HepG2 (cell line): ENCODE results near the gene TBC1D1. TPM values are rescaled to one million over a fixed set of nuclear protein-coding genes. Genes with fewer than 3 reads are reported as not detected.

Experiments
- KDM1A ChIP-seq: IDR thresholded peaks from 2 replicates; pipeline ENCODE4 v1.6.1; 2016; ENCODE audit warnings: missing compliant biosample characterization
- KDM4B ChIP-seq: sonication (generic); formaldehyde crosslinking; IDR thresholded peaks from 2 replicates; pipeline ENCODE4 v1.4.0; 2020; ENCODE audit warnings: missing genetic modification reagents
- PCBP1 ChIP-seq: fragments of 200-400 bp; formaldehyde crosslinking; IDR thresholded peaks from 2 replicates; pipeline ENCODE4 v1.6.1; 2017; ENCODE audit warnings: mild to moderate bottlenecking, low read depth, low read length, borderline replicate concordance
- RNF2 ChIP-seq: fragments of 450-650 bp; conservative IDR thresholded peaks from 2 replicates; pipeline ENCODE4 v1.6.1; 2016; ENCODE audit warnings: low read depth
- RXRB ChIP-seq: IDR thresholded peaks from 2 replicates; pipeline ENCODE4 v1.6.1; 2016; ENCODE audit warnings: borderline replicate concordance, missing genetic modification reagents, missing compliant biosample characterization
- SMAD3 ChIP-seq: sonication (generic); formaldehyde crosslinking; IDR thresholded peaks from 2 replicates; pipeline ENCODE4 v1.4.0; 2020; ENCODE audit warnings: missing genetic modification reagents
- SRSF4 ChIP-seq: fragments of 200-400 bp; formaldehyde crosslinking; IDR thresholded peaks from one replicate; pipeline ENCODE4 v1.6.1; 2018; ENCODE audit warnings: mild to moderate bottlenecking, low read depth, low read length, moderate library complexity; ENCODE audit not compliant: poor library complexity, severe bottlenecking
- ZFP36L1 ChIP-seq: sonication (generic); formaldehyde crosslinking; IDR thresholded peaks from 2 replicates; pipeline ENCODE4 v1.8.0; 2022; ENCODE audit warnings: mild to moderate bottlenecking, missing genetic modification reagents, moderate library complexity
- ZKSCAN1 ChIP-seq: fragments of 150-350 bp; IDR thresholded peaks from 2 replicates; pipeline ENCODE4 v1.6.1; 2014; ENCODE audit warnings: low read length
- ZNF550 ChIP-seq: sonication (generic); formaldehyde crosslinking; IDR thresholded peaks from 2 replicates; pipeline ENCODE4 v1.4.0; 2020; ENCODE audit warnings: mild to moderate bottlenecking, missing genetic modification reagents, borderline replicate concordance
- ZNF652 ChIP-seq: IDR thresholded peaks from 2 replicates; pipeline ENCODE4 v1.6.1; 2016; ENCODE audit warnings: low read depth, borderline replicate concordance
- polyA plus RNA-seq, 8 experiments: library from polyadenylated mRNA; depleted of rRNA in 3 of 8; stranded (reverse) in 7 of 8; unstranded in 1 of 8; fragments of >200 nt; fragmentation: Illumina TruSeq in 4 of 8; extraction: Trizol in 4 of 8; gene quantifications; 2 replicates each; pipeline versions ENCODE4 v1.2.1 to v1.2.3, GENCODE V29; 2011 to 2016; ENCODE audit warnings: low read depth in 4 of 8, missing spikeins in 1 of 8, mixed read lengths in 1 of 8; ENCODE audit not compliant: insufficient read depth in 1 of 8
- total RNA-seq, 5 experiments: library from RNA; depleted of rRNA; stranded (reverse); fragments of >200 nt; fragmentation: Illumina TruSeq; extraction: Trizol; gene quantifications; 2 replicates each; pipeline ENCODE4 v1.2.3, GENCODE V29; 2016; ENCODE audit warnings: low read depth in 1 of 5
- TF ChIP-seq, protein P1 (sequence below): sonication (generic); formaldehyde crosslinking; IDR thresholded peaks from 2 replicates; pipeline ENCODE4 v1.5.1; 2020; ENCODE audit warnings: mild to moderate bottlenecking, moderate library complexity, missing genetic modification reagents
- TF ChIP-seq, protein P2 (sequence below): sonication (generic); formaldehyde crosslinking; IDR thresholded peaks from 2 replicates; pipeline ENCODE4 v1.4.0; 2020; ENCODE audit warnings: missing genetic modification reagents
- TF ChIP-seq, protein P3 (sequence below): IDR thresholded peaks from 2 replicates; pipeline ENCODE4 v1.6.1; 2016; ENCODE audit warnings: missing biosample characterization, missing genetic modification reagents, low read depth
- TF ChIP-seq, protein P4 (sequence below): sonication (generic); formaldehyde crosslinking; IDR thresholded peaks from 2 replicates; pipeline ENCODE4 v1.8.0; 2023; ENCODE audit warnings: mild to moderate bottlenecking, missing genetic modification reagents
- TF ChIP-seq, protein P5 (sequence below): sonication (generic); formaldehyde crosslinking; IDR thresholded peaks from 2 replicates; pipeline ENCODE4 v1.8.0; 2022; ENCODE audit warnings: missing genetic modification reagents, low read depth, mild to moderate bottlenecking, borderline replicate concordance
- TF ChIP-seq, protein P6 (sequence below): IDR thresholded peaks from 2 replicates; pipeline ENCODE4 v1.6.1; 2018; ENCODE audit warnings: missing genetic modification reagents
- TF ChIP-seq, protein P7 (sequence below): sonication (generic); formaldehyde crosslinking; IDR thresholded peaks from 2 replicates; pipeline ENCODE4 v1.4.0; 2020; ENCODE audit warnings: missing genetic modification reagents, borderline replicate concordance
- TF ChIP-seq, protein P8 (sequence below): sonication (generic); formaldehyde crosslinking; IDR thresholded peaks from 2 replicates; pipeline ENCODE4 v1.4.0; 2020; ENCODE audit warnings: mild to moderate bottlenecking, missing genetic modification reagents

TBC1D1 gene
- total and polyA plus RNA-seq, 2 of the 13 experiments (the other 11 are each of a cell fraction or from before 2014, with no cell fraction given): 37.3 to 62.8 TPM

DNA sequence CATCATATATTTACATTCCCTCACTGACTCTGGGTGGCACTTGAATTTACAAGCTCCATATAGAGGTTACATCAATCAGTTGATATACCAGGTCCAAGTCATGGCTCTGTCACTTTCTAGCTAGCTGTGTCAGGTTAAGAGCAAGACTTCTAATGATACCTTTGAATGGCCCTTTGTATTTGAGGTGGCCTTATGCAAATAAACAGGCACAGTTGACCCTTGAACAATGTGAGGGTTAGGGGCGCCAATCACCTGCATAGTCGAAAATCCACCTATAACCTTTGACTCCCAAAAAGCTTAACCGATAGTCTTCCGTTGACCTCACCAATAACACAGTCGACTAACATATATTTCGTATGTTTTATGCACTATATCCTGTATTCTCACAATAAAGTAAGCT is 68.0 kb downstream of the TBC1D1 start (continued):
- TF ChIP-seq, protein P1, sequence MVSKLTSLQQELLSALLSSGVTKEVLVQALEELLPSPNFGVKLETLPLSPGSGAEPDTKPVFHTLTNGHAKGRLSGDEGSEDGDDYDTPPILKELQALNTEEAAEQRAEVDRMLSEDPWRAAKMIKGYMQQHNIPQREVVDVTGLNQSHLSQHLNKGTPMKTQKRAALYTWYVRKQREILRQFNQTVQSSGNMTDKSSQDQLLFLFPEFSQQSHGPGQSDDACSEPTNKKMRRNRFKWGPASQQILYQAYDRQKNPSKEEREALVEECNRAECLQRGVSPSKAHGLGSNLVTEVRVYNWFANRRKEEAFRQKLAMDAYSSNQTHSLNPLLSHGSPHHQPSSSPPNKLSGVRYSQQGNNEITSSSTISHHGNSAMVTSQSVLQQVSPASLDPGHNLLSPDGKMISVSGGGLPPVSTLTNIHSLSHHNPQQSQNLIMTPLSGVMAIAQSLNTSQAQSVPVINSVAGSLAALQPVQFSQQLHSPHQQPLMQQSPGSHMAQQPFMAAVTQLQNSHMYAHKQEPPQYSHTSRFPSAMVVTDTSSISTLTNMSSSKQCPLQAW (CRISPR knock-in tag): no peak
- TF ChIP-seq, protein P2, sequence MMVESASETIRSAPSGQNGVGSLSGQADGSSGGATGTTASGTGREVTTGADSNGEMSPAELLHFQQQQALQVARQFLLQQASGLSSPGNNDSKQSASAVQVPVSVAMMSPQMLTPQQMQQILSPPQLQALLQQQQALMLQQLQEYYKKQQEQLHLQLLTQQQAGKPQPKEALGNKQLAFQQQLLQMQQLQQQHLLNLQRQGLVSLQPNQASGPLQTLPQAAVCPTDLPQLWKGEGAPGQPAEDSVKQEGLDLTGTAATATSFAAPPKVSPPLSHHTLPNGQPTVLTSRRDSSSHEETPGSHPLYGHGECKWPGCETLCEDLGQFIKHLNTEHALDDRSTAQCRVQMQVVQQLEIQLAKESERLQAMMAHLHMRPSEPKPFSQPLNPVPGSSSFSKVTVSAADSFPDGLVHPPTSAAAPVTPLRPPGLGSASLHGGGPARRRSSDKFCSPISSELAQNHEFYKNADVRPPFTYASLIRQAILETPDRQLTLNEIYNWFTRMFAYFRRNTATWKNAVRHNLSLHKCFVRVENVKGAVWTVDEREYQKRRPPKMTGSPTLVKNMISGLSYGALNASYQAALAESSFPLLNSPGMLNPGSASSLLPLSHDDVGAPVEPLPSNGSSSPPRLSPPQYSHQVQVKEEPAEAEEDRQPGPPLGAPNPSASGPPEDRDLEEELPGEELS (CRISPR knock-in tag): peak; percentile 70
- TF ChIP-seq ZNF652 (CRISPR knock-in tag): no peak
- TF ChIP-seq, protein P3, sequence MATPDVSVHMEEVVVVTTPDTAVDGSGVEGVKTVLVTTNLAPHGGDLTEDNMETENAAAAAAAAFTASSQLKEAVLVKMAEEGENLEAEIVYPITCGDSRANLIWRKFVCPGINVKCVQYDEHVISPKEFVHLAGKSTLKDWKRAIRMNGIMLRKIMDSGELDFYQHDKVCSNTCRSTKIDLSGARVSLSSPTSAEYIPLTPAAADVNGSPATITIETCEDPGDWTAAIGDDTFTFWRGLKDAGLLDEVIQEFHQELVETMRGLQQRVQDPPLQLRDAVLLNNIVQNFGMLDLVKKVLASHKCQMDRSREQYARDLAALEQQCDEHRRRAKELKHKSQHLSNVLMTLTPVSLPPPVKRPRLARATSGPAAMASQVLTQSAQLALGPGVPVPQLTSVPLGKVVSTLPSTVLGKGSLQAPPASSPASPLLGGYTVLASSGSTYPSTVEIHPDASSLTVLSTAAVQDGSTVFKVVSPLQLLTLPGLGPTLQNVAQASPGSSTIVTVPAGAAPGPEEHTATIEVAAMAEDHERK (CRISPR knock-in tag): no peak
- TF ChIP-seq, protein P4, sequence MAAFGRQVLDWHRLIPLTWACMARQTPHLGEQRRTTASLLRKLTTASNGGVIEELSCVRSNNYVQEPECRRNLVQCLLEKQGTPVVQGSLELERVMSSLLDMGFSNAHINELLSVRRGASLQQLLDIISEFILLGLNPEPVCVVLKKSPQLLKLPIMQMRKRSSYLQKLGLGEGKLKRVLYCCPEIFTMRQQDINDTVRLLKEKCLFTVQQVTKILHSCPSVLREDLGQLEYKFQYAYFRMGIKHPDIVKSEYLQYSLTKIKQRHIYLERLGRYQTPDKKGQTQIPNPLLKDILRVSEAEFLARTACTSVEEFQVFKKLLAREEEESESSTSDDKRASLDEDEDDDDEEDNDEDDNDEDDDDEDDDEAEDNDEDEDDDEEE (CRISPR knock-in tag): no peak
- peak; percentile 46; the same call in 1 of the 2 replicates for TF ChIP-seq RXRB (CRISPR knock-in tag)
- TF ChIP-seq SMAD3 (CRISPR knock-in tag): no peak
- no peak for TF ChIP-seq PCBP1
- TF ChIP-seq RNF2: no peak
- TF ChIP-seq, protein P5, sequence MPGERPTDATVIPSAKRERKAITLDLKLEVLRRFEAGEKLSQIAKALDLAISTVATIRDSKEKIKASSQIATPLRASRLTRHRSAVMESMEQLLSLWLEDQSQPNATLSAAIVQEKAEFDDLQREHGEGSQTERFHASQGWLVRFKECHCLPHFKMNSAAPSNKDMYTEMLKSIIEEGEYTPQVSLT (CRISPR knock-in tag): no peak
- TF ChIP-seq, protein P6, sequence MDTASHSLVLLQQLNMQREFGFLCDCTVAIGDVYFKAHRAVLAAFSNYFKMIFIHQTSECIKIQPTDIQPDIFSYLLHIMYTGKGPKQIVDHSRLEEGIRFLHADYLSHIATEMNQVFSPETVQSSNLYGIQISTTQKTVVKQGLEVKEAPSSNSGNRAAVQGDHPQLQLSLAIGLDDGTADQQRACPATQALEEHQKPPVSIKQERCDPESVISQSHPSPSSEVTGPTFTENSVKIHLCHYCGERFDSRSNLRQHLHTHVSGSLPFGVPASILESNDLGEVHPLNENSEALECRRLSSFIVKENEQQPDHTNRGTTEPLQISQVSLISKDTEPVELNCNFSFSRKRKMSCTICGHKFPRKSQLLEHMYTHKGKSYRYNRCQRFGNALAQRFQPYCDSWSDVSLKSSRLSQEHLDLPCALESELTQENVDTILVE (CRISPR knock-in tag): no peak
- TF ChIP-seq, protein P7, sequence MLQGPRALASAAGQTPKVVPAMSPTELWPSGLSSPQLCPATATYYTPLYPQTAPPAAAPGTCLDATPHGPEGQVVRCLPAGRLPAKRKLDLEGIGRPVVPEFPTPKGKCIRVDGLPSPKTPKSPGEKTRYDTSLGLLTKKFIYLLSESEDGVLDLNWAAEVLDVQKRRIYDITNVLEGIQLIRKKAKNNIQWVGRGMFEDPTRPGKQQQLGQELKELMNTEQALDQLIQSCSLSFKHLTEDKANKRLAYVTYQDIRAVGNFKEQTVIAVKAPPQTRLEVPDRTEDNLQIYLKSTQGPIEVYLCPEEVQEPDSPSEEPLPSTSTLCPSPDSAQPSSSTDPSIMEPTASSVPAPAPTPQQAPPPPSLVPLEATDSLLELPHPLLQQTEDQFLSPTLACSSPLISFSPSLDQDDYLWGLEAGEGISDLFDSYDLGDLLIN (CRISPR knock-in tag): no peak
- no peak for TF ChIP-seq ZKSCAN1
- TF ChIP-seq, protein P8, sequence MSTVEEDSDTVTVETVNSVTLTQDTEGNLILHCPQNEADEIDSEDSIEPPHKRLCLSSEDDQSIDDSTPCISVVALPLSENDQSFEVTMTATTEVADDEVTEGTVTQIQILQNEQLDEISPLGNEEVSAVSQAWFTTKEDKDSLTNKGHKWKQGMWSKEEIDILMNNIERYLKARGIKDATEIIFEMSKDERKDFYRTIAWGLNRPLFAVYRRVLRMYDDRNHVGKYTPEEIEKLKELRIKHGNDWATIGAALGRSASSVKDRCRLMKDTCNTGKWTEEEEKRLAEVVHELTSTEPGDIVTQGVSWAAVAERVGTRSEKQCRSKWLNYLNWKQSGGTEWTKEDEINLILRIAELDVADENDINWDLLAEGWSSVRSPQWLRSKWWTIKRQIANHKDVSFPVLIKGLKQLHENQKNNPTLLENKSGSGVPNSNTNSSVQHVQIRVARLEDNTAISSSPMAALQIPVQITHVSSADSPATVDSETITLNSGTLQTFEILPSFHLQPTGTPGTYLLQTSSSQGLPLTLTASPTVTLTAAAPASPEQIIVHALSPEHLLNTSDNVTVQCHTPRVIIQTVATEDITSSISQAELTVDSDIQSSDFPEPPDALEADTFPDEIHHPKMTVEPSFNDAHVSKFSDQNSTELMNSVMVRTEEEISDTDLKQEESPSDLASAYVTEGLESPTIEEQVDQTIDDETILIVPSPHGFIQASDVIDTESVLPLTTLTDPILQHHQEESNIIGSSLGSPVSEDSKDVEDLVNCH (CRISPR knock-in tag): no peak
- no peak for TF ChIP-seq KDM4B (CRISPR knock-in tag)
- no peak for TF ChIP-seq ZNF550 (CRISPR knock-in tag)
- no peak for TF ChIP-seq SRSF4
- no peak for TF ChIP-seq KDM1A (CRISPR knock-in tag)
- no peak for TF ChIP-seq ZFP36L1 (CRISPR knock-in tag)
